GM19467 (cell line): ENCODE measurements around the gene PCDHB9.
"Not testable (repeated sequence)": the region's sequence is repeated elsewhere in the genome, so short reads cannot be mapped to it uniquely, and the experiment has no call there.

Experiments
- ATAC-seq: cut with Tn5 transposase; IDR thresholded peaks from one replicate; pipeline ENCODE4 v1.9.1; 2021; ENCODE audit warnings: mild to moderate bottlenecking, moderate library complexity; ENCODE audit not compliant: unreplicated experiment

The PCDHB9 gene

DNA sequence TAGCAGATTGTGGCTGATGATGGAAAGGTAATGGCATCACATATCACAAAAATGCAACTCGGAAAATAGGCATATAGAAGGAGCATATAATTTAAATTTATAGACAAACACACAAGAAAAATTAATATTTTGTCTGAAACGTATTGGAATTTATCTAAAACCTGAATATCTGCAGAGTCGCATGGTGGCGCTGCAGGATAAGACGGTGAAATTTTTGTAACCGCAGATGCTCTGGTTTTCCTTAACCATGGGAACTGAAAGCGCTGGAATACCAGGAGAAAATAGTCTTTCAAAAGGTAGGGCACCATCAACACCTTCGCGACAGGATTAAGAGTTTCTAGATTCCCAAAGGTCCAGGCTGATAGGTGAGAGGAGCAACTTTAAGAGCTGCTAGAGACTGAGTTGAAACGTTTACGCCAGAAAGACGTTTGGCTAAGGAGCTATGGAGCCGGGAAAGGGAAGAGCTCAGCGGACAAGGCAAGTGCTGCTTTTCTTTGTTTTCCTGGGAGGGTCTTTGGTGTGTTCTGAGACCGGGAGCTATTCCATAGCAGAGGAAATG lies 47.2 kb downstream of the PCDHB9 start:
- ATAC-seq = no peak

DNA sequence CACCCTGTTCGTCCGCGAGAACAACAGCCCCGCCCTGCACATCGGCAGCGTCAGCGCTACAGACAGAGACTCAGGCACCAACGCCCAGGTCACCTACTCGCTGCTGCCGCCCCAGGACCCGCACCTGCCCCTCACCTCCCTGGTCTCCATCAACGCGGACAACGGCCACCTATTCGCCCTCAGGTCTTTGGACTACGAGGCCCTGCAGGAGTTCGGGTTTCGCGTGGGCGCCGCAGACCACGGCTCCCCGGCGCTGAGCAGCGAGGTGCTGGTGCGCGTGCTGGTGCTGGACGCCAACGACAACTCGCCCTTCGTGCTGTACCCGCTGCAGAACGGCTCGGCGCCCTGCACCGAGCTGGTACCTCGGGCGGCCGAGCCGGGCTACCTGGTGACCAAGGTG lies 49.0 kb downstream of the PCDHB9 start:
- ATAC-seq = not testable (repeated sequence)

DNA sequence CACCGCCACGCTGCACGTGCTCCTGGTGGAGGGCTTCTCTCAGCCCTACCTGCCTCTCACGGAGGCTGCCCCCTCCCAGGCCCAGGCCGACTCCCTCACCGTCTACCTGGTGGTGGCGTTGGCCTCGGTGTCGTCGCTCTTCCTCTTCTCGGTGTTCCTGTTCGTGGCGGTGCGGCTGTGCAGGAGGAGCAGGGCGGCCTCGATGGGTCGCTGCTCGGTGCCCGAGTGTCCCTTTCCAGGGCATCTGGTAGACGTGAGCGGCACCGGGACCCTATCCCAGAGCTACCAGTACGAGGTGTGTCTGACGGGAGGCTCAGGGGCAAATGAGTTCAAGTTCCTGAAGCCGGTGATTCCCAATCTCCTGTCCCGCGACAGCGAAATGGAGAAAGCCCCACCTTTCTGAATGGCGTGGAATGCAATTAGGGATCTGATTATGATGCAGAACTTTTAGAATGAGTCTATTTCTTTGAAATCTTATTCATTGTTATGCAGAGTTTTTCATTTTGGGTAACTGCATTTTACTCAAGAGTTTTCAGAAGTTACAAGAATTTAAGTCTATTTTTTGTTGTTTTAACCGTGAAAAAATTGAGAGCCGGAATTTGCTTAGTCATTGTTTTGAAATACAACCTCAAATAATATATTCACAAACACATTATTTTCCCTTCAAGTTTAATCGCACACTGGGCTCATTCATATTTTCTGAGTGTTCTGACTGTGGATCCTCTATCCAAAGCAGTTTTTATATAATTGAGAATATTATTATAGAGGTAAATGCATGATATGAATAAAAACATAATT lies 49.8 kb downstream of the PCDHB9 start:
- no peak for ATAC-seq
